GM23338 (cell line): ENCODE measurements around the gene TENT5D. TPM values are rescaled to one million over a fixed set of nuclear protein-coding genes. Genes with fewer than 3 reads are reported as not detected.
"Not testable (repeated sequence)": the region's sequence is repeated elsewhere in the genome, so short reads cannot be mapped to it uniquely, and the experiment has no call there.

Source experiments
- ATAC-seq: fragments of 200-7000 bp; cut with Tn5 transposase; 3 replicates; pipeline ENCODE4 v1.9.1; 2020
- DNase-seq: peaks from one replicate; pipeline ENCODE4 v3.0.0-alpha.2; 2015; ENCODE audit warnings: low spot score
- H2AFZ ChIP-seq: fragments of 200-600 bp; sonication (generic); 2 replicates; pipeline ENCODE4 v1.8.0; 2016; ENCODE audit warnings: antibody characterized with exemption, mild to moderate bottlenecking, moderate library complexity
- H3F3A ChIP-seq: fragments of 200-600 bp; sonication (generic); replicated peaks from 2 replicates; pipeline ENCODE4 v1.8.0; 2017; ENCODE audit warnings: antibody characterized with exemption, mixed run types, low read depth
- H3K27ac ChIP-seq: fragments of 200-600 bp; sonication (generic); 2 replicates; pipeline ENCODE4 v1.6.1; 2016; ENCODE audit warnings: low read depth
- H3K27me3 ChIP-seq: fragments of 200-600 bp; sonication (generic); 2 replicates; pipeline ENCODE4 v1.8.0; 2016; ENCODE audit warnings: mild to moderate bottlenecking, mixed run types, moderate library complexity; ENCODE audit not compliant: insufficient read depth
- H3K36me3 ChIP-seq: fragments of 200-600 bp; sonication (generic); 2 replicates; pipeline ENCODE4 v1.8.0; 2016; ENCODE audit warnings: mild to moderate bottlenecking; ENCODE audit not compliant: insufficient read depth
- H3K4me1 ChIP-seq: fragments of 200-600 bp; sonication (generic); 2 replicates; pipeline ENCODE4 v1.8.0; 2016; ENCODE audit warnings: mild to moderate bottlenecking, moderate library complexity; ENCODE audit not compliant: insufficient read depth
- H3K4me2 ChIP-seq: fragments of 200-600 bp; sonication (generic); 2 replicates; pipeline ENCODE4 v1.7.1; 2017; ENCODE audit warnings: mixed run types
- H3K4me3 ChIP-seq: fragments of 200-600 bp; sonication (generic); 2 replicates; pipeline ENCODE4 v1.6.1; 2016; ENCODE audit warnings: mixed run types
- H3K79me2 ChIP-seq: fragments of 200-600 bp; sonication (generic); replicated peaks from 2 replicates; pipeline ENCODE4 v1.8.0; 2017; ENCODE audit warnings: mild to moderate bottlenecking; ENCODE audit not compliant: insufficient read depth
- H3K9me2 ChIP-seq: fragments of 200-600 bp; sonication (generic); 2 replicates; pipeline ENCODE4 v1.8.0; 2017; ENCODE audit not compliant: insufficient read depth
- H4K20me1 ChIP-seq: fragments of 200-600 bp; sonication (generic); replicated peaks from 2 replicates; pipeline ENCODE4 v1.8.0; 2017; ENCODE audit warnings: mild to moderate bottlenecking; ENCODE audit not compliant: insufficient read depth
- H3K27ac Mint-ChIP-seq: 2 replicates; pipeline ENCODE4 v1.8.0; 2020; ENCODE audit warnings: inconsistent platforms, mild to moderate bottlenecking, moderate library complexity, mixed read lengths
- H3K27me3 Mint-ChIP-seq: 3 replicates; pipeline ENCODE4 v1.8.0; 2022; ENCODE audit warnings: low read depth, mild to moderate bottlenecking, moderate library complexity, mixed read lengths, inconsistent platforms; ENCODE audit not compliant: insufficient read depth, poor library complexity
- H3K36me3 Mint-ChIP-seq: 3 replicates; pipeline ENCODE4 v1.8.0; 2021; ENCODE audit warnings: low read depth, mild to moderate bottlenecking, inconsistent platforms, moderate library complexity, mixed read lengths
- H3K4me1 Mint-ChIP-seq: 3 replicates; pipeline ENCODE4 v1.8.0; 2020; ENCODE audit warnings: mild to moderate bottlenecking, inconsistent platforms, mixed read lengths
- H3K4me3 Mint-ChIP-seq: 3 replicates; pipeline ENCODE4 v1.8.0; 2021; ENCODE audit warnings: moderate library complexity, mild to moderate bottlenecking, inconsistent platforms, mixed read lengths
- H3K9me3 Mint-ChIP-seq: 3 replicates; pipeline ENCODE4 v1.8.0; 2020; ENCODE audit warnings: moderate library complexity, mild to moderate bottlenecking, inconsistent platforms, mixed read lengths
- ZNF462 ChIP-seq: fragments of 250-450 bp; sonication (Bioruptor Pico); IDR thresholded peaks from 2 replicates; pipeline ENCODE4 v1.5.0; 2020; ENCODE audit warnings: mild to moderate bottlenecking, moderate library complexity
- long read RNA-seq: library from polyadenylated mRNA; unstranded; transcript quantifications from one replicate; pipeline ENCODE4 v2.0.0, GENCODE V29; 2020; ENCODE audit not compliant: unreplicated experiment
- polyA plus RNA-seq: library from polyadenylated mRNA; unstranded; fragments of >200 nt; fragmentation: Nextera tagmentation; extraction: Ambion mirVana; gene quantifications from 2 replicates; pipeline ENCODE4 v1.2.1, GENCODE V29; 2016
- total RNA-seq: library from RNA; depleted of rRNA; stranded (reverse); fragments of >200 nt; shearing (Covaris generic); gene quantifications from 2 replicates; pipeline ENCODE4 v1.2.3, GENCODE V29; 2014; rRNA removed

The TENT5D gene
- total RNA-seq, result 0.10 and 0.82 TPM in 2 replicates
- not detected in 2 replicates for polyA plus RNA-seq
- long read RNA-seq, result 0 reads

- Mint-ChIP-seq H3K9me3 (peaks cover 13% of the 10 kb centered on the region; the same call in 2 of the 3 replicates), H3K4me3 (no peak within 1 kb of the TSS), H3K27ac (no peak within 1 kb of the TSS), H3K4me1 (no peaks in the 10 kb centered on the region), H3K36me3 (no peaks in the 10 kb centered on the region; the same call in 2 of the 3 replicates), H3K27me3 (no peaks in the 10 kb centered on the region)
- DNase-seq (no peak), ATAC-seq (no peak)
- H3K27me3 ChIP-seq, result no peaks in the 10 kb centered on the region
- H4K20me1 ChIP-seq, result no peaks in the 10 kb centered on the region
- no peak within 1 kb of the TSS for H2AFZ ChIP-seq
- no peaks in the 10 kb centered on the region for H3F3A ChIP-seq
- no peak within 1 kb of the TSS for H3K27ac ChIP-seq
- no peaks in the 10 kb centered on the region for H3K36me3 ChIP-seq
- H3K4me1 ChIP-seq, result no peaks in the 10 kb centered on the region
- H3K79me2 ChIP-seq, result no peaks in the 10 kb centered on the region
- TF ChIP-seq ZNF462 (CRISPR knock-in tag), result no peak
- no peak within 1 kb of the TSS for H3K4me2 ChIP-seq
- no peaks in the 10 kb centered on the region for H3K9me2 ChIP-seq
- H3K4me3 ChIP-seq, result no peak within 1 kb of the TSS
These were observed at the start of gene TENT5D for GRCh38 chrX:80420147-80420546. Gene TENT5D (plus strand): TSS chrX:80420447. CDS start chrX:80442540, 22,093 bp downstream.

GRCh38 chrX:80385651-80386050, 34.6 kb upstream of the TENT5D start:
- H3K27ac Mint-ChIP-seq, H3F3A ChIP-seq, H3K27me3 Mint-ChIP-seq, H3K4me3 Mint-ChIP-seq, H3K79me2 ChIP-seq, H3K36me3 ChIP-seq, H3K27me3 ChIP-seq, H2AFZ ChIP-seq, H3K4me1 ChIP-seq, H3K36me3 Mint-ChIP-seq, H3K4me3 ChIP-seq, DNase-seq, H3K4me1 Mint-ChIP-seq, H4K20me1 ChIP-seq, H3K4me2 ChIP-seq, ATAC-seq, H3K9me2 ChIP-seq, H3K27ac ChIP-seq: not testable (repeated sequence)
- H3K9me3 Mint-ChIP-seq, result peaks cover 22% of the 10 kb centered on the region
